Keratinocyte (primary cell): ENCODE results near the gene CD40. TPM values are rescaled to one million over a fixed set of nuclear protein-coding genes. Genes with fewer than 3 reads are reported as not detected.

Experiments
- DNase-seq: peaks from one replicate; pipeline ENCODE4 v3.0.0-alpha.2; 2011; ENCODE audit warnings: low read depth, missing footprints, low spot score
- FAIRE-seq: peaks from 2 replicates; lab custom pipeline; 2011; peaks lifted over from hg19 to GRCh38; lab: Jason Lieb, UNC
- H2AFZ ChIP-seq: 2 replicates; pipeline ENCODE4 v1.6.0; 2012; ENCODE audit warnings: low read length, control low read depth, inconsistent platforms; ENCODE audit not compliant: control insufficient read depth
- H3K27ac ChIP-seq: 2 replicates; pipeline ENCODE4 v1.5.1; 2011; ENCODE audit warnings: low read length; ENCODE audit not compliant: control insufficient read depth, insufficient read depth
- H3K27me3 ChIP-seq: 3 replicates; pipeline ENCODE4 v1.6.0; 2011; ENCODE audit warnings: low read length; ENCODE audit not compliant: control insufficient read depth, insufficient read depth; ENCODE audit errors: extremely low read depth
- H3K36me3 ChIP-seq, 2 experiments: 2 replicates in 1 of 2; 3 replicates in 1 of 2; pipeline ENCODE4 v1.5.1; 2011; ENCODE audit warnings: low read length in 2 of 2, mild to moderate bottlenecking in 1 of 2; ENCODE audit not compliant: control insufficient read depth in 2 of 2, insufficient read depth in 2 of 2; ENCODE audit errors: extremely low read depth in 1 of 2
- H3K4me1 ChIP-seq: 3 replicates; pipeline ENCODE4 v1.5.1; 2011; ENCODE audit warnings: low read length; ENCODE audit not compliant: control insufficient read depth, insufficient read depth; ENCODE audit errors: extremely low read depth
- H3K4me2 ChIP-seq: 3 replicates; pipeline ENCODE4 v1.6.0; 2011; ENCODE audit warnings: low read depth, low read length; ENCODE audit not compliant: control insufficient read depth, insufficient read depth; ENCODE audit errors: extremely low read depth
- H3K4me3 ChIP-seq, 3 experiments: fragments of 200-600 bp in 1 of 3; sonication (generic) in 1 of 3; 2 replicates in 2 of 3; 3 replicates in 1 of 3; pipeline ENCODE4 v1.5.1; 2011 to 2016; ENCODE audit warnings: low read length in 3 of 3, mild to moderate bottlenecking in 3 of 3, control low read depth in 2 of 3, inconsistent platforms in 1 of 3, low read depth in 1 of 3, mixed read lengths in 1 of 3, mixed run types in 1 of 3, moderate library complexity in 1 of 3; ENCODE audit not compliant: control insufficient read depth in 2 of 3, insufficient read depth in 2 of 3; ENCODE audit errors: extremely low read depth in 1 of 3
- H3K79me2 ChIP-seq: 2 replicates; pipeline ENCODE4 v1.6.0; 2012; ENCODE audit warnings: low read length; ENCODE audit not compliant: control insufficient read depth, insufficient read depth
- H3K9ac ChIP-seq: 3 replicates; pipeline ENCODE4 v1.6.0; 2011; ENCODE audit warnings: low read length; ENCODE audit not compliant: control insufficient read depth, insufficient read depth; ENCODE audit errors: extremely low read depth
- H3K9me1 ChIP-seq: 3 replicates; pipeline ENCODE4 v1.6.0; 2011; ENCODE audit warnings: low read length; ENCODE audit not compliant: control insufficient read depth, insufficient read depth; ENCODE audit errors: extremely low read depth
- H3K9me3 ChIP-seq: 2 replicates; pipeline ENCODE4 v1.5.1; 2012; ENCODE audit warnings: low read depth, low read length; ENCODE audit not compliant: control insufficient read depth
- H4K20me1 ChIP-seq: 3 replicates; pipeline ENCODE4 v1.6.0; 2011; ENCODE audit warnings: low read length; ENCODE audit not compliant: control insufficient read depth, insufficient read depth; ENCODE audit errors: extremely low read depth
- CTCF ChIP-seq, 3 experiments: IDR thresholded peaks in 1 of 3; conservative IDR thresholded peaks in 1 of 3; optimal IDR thresholded peaks in 1 of 3; 2 replicates in 2 of 3; 3 replicates in 1 of 3; pipeline versions ENCODE3 to v1.5.1; 2011; ENCODE audit warnings: low read length in 3 of 3, mild to moderate bottlenecking in 3 of 3, moderate library complexity in 2 of 3, control low read depth in 1 of 3, inconsistent platforms in 1 of 3; ENCODE audit not compliant: insufficient read depth in 2 of 3; ENCODE audit errors: extremely low read depth in 1 of 3
- EZH2 ChIP-seq: IDR thresholded peaks from one replicate; pipeline ENCODE4 v1.6.1; 2012; ENCODE audit warnings: inconsistent platforms, mild to moderate bottlenecking, low read length, moderate library complexity
- dilution Hi-C: fragments of 300-500 bp; cut with MboI; formaldehyde crosslinking; loops from one replicate; pipeline ENCODE4 v1.7.0; 2020; ENCODE audit warnings: low sequenced_read_pairs; ENCODE audit not compliant: extremely low pct_ligation_motif_present
- polyA plus RNA-seq, 5 experiments: library from polyadenylated mRNA; depleted of rRNA in 3 of 5; stranded (reverse) in 3 of 5; stranded (forward) in 1 of 5; unstranded in 1 of 5; fragments of >200 nt; gene quantifications; 1 replicate in 1 of 5; 2 replicates in 3 of 5; 3 replicates in 1 of 5; pipeline versions ENCODE4 v1.2.1 to v1.2.3, GENCODE V29; 2011 to 2012; ENCODE audit warnings: missing spikeins in 2 of 5, low read depth in 1 of 5, low replicate concordance in 1 of 5

The CD40 gene
- polyA plus RNA-seq, 1 donor (not counting 4 experiments of a cell fraction or from before 2014, with no cell fraction given), result 13.4 TPM

- no peaks in the 10 kb centered on the region for H3K9me1 ChIP-seq
- no peaks in the 10 kb centered on the region for H4K20me1 ChIP-seq
- FAIRE-seq, result no peak
- peaks cover 31% of the 10 kb centered on the region for H3K27me3 ChIP-seq
- no peak overlapping the region for H3K4me3 ChIP-seq
- DNase-seq, result no peak
- H3K4me2 ChIP-seq, result no peak overlapping the region
- H3K9ac ChIP-seq, result no peak overlapping the region
- TF ChIP-seq EZH2 (no peak), CTCF (optimal IDR thresholded peaks at IDR 0.05 in 1 of 3, IDR thresholded peaks at IDR 0.05 in 1 of 3, conservative IDR thresholded peaks at IDR 0.05 in 1 of 3; ENCODE audit: extremely low read depth in 1 of 3, insufficient read depth in 2 of 3, low read length in 3 of 3) (no peak)
- no peaks in the 10 kb centered on the region for H3K9me3 ChIP-seq
- no peaks in the 10 kb centered on the region for H3K4me1 ChIP-seq
- no peaks in the 10 kb centered on the region for H3K79me2 ChIP-seq
- H3K27ac ChIP-seq, result no peak overlapping the region
- dilution Hi-C loops, result no loop called here
- H2AFZ ChIP-seq, result no peak overlapping the region
- no peaks in the 10 kb centered on the region for H3K36me3 ChIP-seq
Observed at GRCh38 chr20:46100988-46101387, 17.1 kb upstream of the CD40 start.

- no peak for TF ChIP-seq EZH2
- TF ChIP-seq CTCF (optimal IDR thresholded peaks at IDR 0.05 in 1 of 3, IDR thresholded peaks at IDR 0.05 in 1 of 3, conservative IDR thresholded peaks at IDR 0.05 in 1 of 3; ENCODE audit: extremely low read depth in 1 of 3, insufficient read depth in 2 of 3, low read length in 3 of 3), result no peak
- Histone ChIP-seq H3K9me3 (no peaks in the 10 kb centered on the region), H3K79me2 (no peaks in the 10 kb centered on the region), H3K27me3 (peaks cover 31% of the 10 kb centered on the region), H2AFZ (no peak overlapping the region), H3K4me3 (no peak overlapping the region), H3K9ac (no peak overlapping the region), H3K36me3 (no peaks in the 10 kb centered on the region), H3K4me2 (no peak overlapping the region), H3K9me1 (no peaks in the 10 kb centered on the region), H4K20me1 (no peaks in the 10 kb centered on the region), H3K4me1 (no peaks in the 10 kb centered on the region), H3K27ac (no peak overlapping the region)
- FAIRE-seq, result no peak
- no peak for DNase-seq
- dilution Hi-C loops, result no loop called here
Observed at GRCh38 chr20:46101957-46102356, 16.2 kb upstream of the CD40 start.
